AG04450 (cell line): ENCODE results near the gene SDK1. TPM values are rescaled to one million over a fixed set of nuclear protein-coding genes. Genes with fewer than 3 reads are reported as not detected.
A peak's percentile ranks its signal among the peaks of the same experiment; 100 is the strongest.

Source experiments
- CTCF ChIA-PET: fragments of 300-600, 350-600 bp; formaldehyde crosslinking; extraction: SDS; loops from one replicate; lab custom pipeline; 2022; ENCODE audit warnings: antibody characterized with exemption, inconsistent platforms; lab: Charles Lee
- POLR2A ChIA-PET: fragments of 350-600 bp; formaldehyde crosslinking; extraction: SDS; loops from one replicate; lab custom pipeline; 2021; ENCODE audit warnings: antibody characterized with exemption, inconsistent platforms; lab: Yijun Ruan, JAX
- DNase-seq: peaks from one replicate; pipeline ENCODE4 v3.0.0-alpha.2; 2011; ENCODE audit warnings: low read depth, low spot score
- H3K27ac ChIP-seq: one replicate; pipeline ENCODE4 v1.5.1; 2012; ENCODE audit warnings: low read depth, low read length, control low read depth
- H3K27me3 ChIP-seq: one replicate; pipeline ENCODE4 v1.6.0; 2012; ENCODE audit warnings: low read length; ENCODE audit not compliant: control insufficient read depth, insufficient read depth
- H3K4me3 ChIP-seq: 2 replicates; pipeline ENCODE4 v1.5.1; 2011; ENCODE audit warnings: mild to moderate bottlenecking, low read depth, low read length, control low read depth
- H3K9me3 ChIP-seq: 2 replicates; pipeline ENCODE4 v1.5.1; 2012; ENCODE audit warnings: low read length; ENCODE audit not compliant: control insufficient read depth, insufficient read depth
- CTCF ChIP-seq: IDR thresholded peaks from 2 replicates; pipeline ENCODE4 v1.5.1; 2011; ENCODE audit warnings: low read depth, low read length, control low read depth, inconsistent platforms
- polyA plus RNA-seq: library from polyadenylated mRNA; depleted of rRNA; stranded (reverse); fragments of >200 nt; gene quantifications from 2 replicates; pipeline ENCODE4 v1.2.3, GENCODE V29; 2011

The SDK1 gene
- polyA plus RNA-seq, 1 experiment = 2.2 TPM

- TF ChIP-seq CTCF = 0 out of 2 replicates have a peak, but pooled peaks have one; percentile 20
- Histone ChIP-seq H3K9me3 (peaks cover 62% of the 10 kb centered on the region), H3K4me3 (no peak overlapping the region), H3K27me3 (no peaks in the 10 kb centered on the region), H3K27ac (peak overlapping the region; percentile 11)
- DNase-seq = peak; percentile 24
- CTCF ChIA-PET = interaction anchor here (0.6 kb wide), 1 partner anchor 613 kb away, joined by 3 read pairs; no protein-coding TSS in a partner anchor
- POLR2A ChIA-PET = no interaction called here
Observed at GRCh38 chr7:3922175-3922635, 621.2 kb downstream of the SDK1 start.

- DNase-seq = no peak
- CTCF ChIA-PET = interaction anchor here (0.6 kb wide), 1 partner anchor 585 kb away, joined by 4 read pairs; no protein-coding TSS in a partner anchor
- POLR2A ChIA-PET = no interaction called here
- TF ChIP-seq CTCF = no peak
- no peak overlapping the region for H3K4me3 ChIP-seq
- no peak overlapping the region for H3K27ac ChIP-seq
- peaks cover 58% of the 10 kb centered on the region for H3K9me3 ChIP-seq
- H3K27me3 ChIP-seq = no peaks in the 10 kb centered on the region
Observed at GRCh38 chr7:3923307-3923918, 622.4 kb downstream of the SDK1 start.

GRCh38 chr7:3924277-3924676 is 623.2 kb downstream of the SDK1 start:
- TF ChIP-seq CTCF = no peak
- no peak for DNase-seq
- Histone ChIP-seq H3K27me3 (no peaks in the 10 kb centered on the region), H3K27ac (no peak overlapping the region), H3K9me3 (peaks cover 52% of the 10 kb centered on the region), H3K4me3 (no peak overlapping the region)
- CTCF ChIA-PET = no interaction called here
- POLR2A ChIA-PET = no interaction called here

- H3K27me3 ChIP-seq = no peaks in the 10 kb centered on the region
- no peak overlapping the region for H3K4me3 ChIP-seq
- ChIA-PET POLR2A (no interaction called here), CTCF (no interaction called here)
- no peak for DNase-seq
- no peak for TF ChIP-seq CTCF
- H3K9me3 ChIP-seq = peaks cover 35% of the 10 kb centered on the region
- H3K27ac ChIP-seq = no peak overlapping the region
Observed at GRCh38 chr7:3927446-3928110, 626.5 kb downstream of the SDK1 start.
